Dermis lymphatic vessel endothelial cell (primary cell): ENCODE results near the gene CCDC190. TPM values are rescaled to one million over a fixed set of nuclear protein-coding genes. Genes with fewer than 3 reads are reported as not detected.

Experiments
- total RNA-seq: library from RNA; depleted of rRNA; stranded (reverse); fragments of >200 nt; gene quantifications from 2 replicates; pipeline ENCODE4 v1.2.1, GENCODE V29; 2014

Gene CCDC190, protein sequence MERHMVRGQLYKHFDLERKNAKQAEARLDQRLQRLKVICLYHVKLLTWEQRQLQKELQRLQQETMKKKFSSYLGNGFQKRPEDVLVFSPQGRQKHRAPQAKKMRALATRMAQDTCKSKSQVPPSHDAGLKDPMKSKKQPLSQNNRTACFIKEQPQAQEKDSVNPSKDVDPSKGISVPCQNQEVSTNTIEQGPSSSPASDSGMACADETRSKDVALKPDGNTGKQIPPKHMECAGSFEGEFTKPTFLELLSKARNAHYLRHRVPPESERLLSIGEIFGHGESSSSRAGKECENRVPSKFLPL
- total RNA-seq = 0.11 TPM in 1 of 2 replicates, not detected in the other

DNA sequence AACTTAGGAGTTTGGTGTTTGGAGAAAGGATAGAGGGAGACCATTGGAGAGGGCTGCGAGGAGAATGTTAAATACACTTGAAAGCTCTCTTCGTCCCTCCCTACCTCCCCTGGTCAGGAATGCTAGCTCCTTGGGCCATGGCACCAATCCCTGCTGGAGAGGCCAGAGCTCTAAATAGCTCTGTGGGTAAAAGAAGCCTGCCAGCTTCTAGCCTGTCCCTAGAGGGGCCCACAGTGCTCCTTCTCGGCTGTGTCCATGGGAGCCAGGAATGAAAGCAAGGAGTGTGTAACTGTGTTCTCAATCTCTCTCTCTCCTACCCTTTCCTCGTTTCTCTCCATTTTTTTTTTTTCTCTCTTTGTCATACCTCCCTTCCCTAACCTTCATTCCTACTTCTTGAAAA, at the start of gene CCDC190:
TSS of gene CCDC190 (minus strand) at position 75 of the 400 bp plus-strand sequence. CDS start 1,529 bp downstream, outside the sequence.

Other genes starting within 250 kb of the CCDC190 start
- 7.6 and 10.0 TPM in 2 replicates for gene DDR2, start 228.7 kb downstream of the CCDC190 start, total RNA-seq
- gene HSD17B7, start 70.5 kb downstream of the CCDC190 start, total RNA-seq = 20.7 and 21.6 TPM in 2 replicates
- 1.2 and 12.6 TPM in 2 replicates for gene RGS4, start 208.2 kb upstream of the CCDC190 start, total RNA-seq